Right lobe of liver (tissue), 6 donors: ENCODE results near the gene PCCA. TPM values are rescaled to one million over a fixed set of nuclear protein-coding genes. Genes with fewer than 3 reads are reported as not detected.

Source experiments
- ATAC-seq, 4 donors: fragments of 200-7000 bp; cut with Tn5 transposase; one replicate each; pipeline ENCODE4 v1.9.1; 2020; ENCODE audit warnings: mild to moderate bottlenecking in 4 of 4, moderate library complexity in 4 of 4
- DNase-seq, 3 donors: peaks; one replicate each; pipeline ENCODE4 v3.0.0-alpha.2; 2020
- H3K27ac ChIP-seq, 3 donors: fragments of 200-600 bp; one replicate each; pipeline ENCODE4 v1.8.0; 2022
- H3K27me3 ChIP-seq, 2 donors: fragments of 200-600 bp; one replicate each; pipeline ENCODE4 v1.8.0; 2022
- H3K36me3 ChIP-seq, 4 donors: fragments of 200-600 bp; sonication (generic) in 1 of 4; one replicate each; pipeline versions ENCODE4 v1.5.1 to v1.8.0; 2017 to 2022; ENCODE audit warnings: control low read depth in 1 of 4
- H3K4me1 ChIP-seq, 4 donors: fragments of 200-600 bp; sonication (generic) in 1 of 4; one replicate each; pipeline versions ENCODE4 v1.5.1 to v1.8.0; 2017 to 2022; ENCODE audit warnings: control low read depth in 1 of 4
- H3K4me3 ChIP-seq, 3 donors: fragments of 200-600 bp; one replicate each; pipeline ENCODE4 v1.8.0; 2022
- H3K9me3 ChIP-seq, 4 donors: fragments of 200-600 bp; sonication (generic) in 1 of 4; one replicate each; pipeline versions ENCODE4 v1.5.1 to v1.8.0; 2017 to 2022; ENCODE audit warnings: control low read depth in 1 of 4
- CTCF ChIP-seq, 4 donors: fragments of 200-600 bp in 3 of 4; fragments of 450-650 bp in 1 of 4; IDR thresholded peaks; one replicate each; pipeline versions ENCODE4 v1.5.1 to v1.8.0; 2016 to 2022; ENCODE audit warnings: antibody characterized with exemption in 4 of 4, mild to moderate bottlenecking in 2 of 4
- POLR2A ChIP-seq: fragments of 450-650 bp; IDR thresholded peaks from one replicate; pipeline ENCODE4 v1.6.1; 2017; ENCODE audit warnings: antibody characterized with exemption, mild to moderate bottlenecking
- WGBS: methylation state at CpG from one replicate; pipeline ENCODE4 v1.1.6; 2018; ENCODE audit warnings: low coverage, low lambda C conversion rate; ENCODE audit not compliant: insufficient coverage; ENCODE audit errors: missing lambda C conversion rate; 5-methylcytosine and 5-hydroxymethylcytosine counted together
- intact Hi-C, 2 donors: fragments of 100-400 bp; cut with DNase I; formaldehyde crosslinking; loops; one replicate each; pipeline versions ENCODE4 v1.11.2 to v1.14.1; 2022
- total RNA-seq, 6 experiments: library from RNA; depleted of rRNA in 2 of 6; stranded (reverse); fragments of >200 nt in 2 of 6; fragmentation: NEBNext Ultra II Directional in 3 of 6; extraction: Animal tissue kit (Norgen Biotek cat#: 25700) in 3 of 6; gene quantifications; one replicate each; pipeline versions ENCODE4 v1.1.0 to v1.2.4, GENCODE V29; 2016 to 2023
- donor health status: DM: no; HTN: yes; CAD: no.
- donor health status: DM: no; HTN: no; CAD: no.
- donor health status: DM: no; HTN: no; CAD: no.
- donor health status: DM: no; HTN: yes; CAD: no.
- donor health status: DM: no; HTN: yes; CAD: no.

The PCCA gene
- total RNA-seq, 6 experiments from 2014 or later = 58.2 to 161 (median 85.2) TPM

GRCh38 chr13:100100115-100100879, 11.4 kb downstream of the PCCA start:
- Histone ChIP-seq H3K27ac (peak overlapping the region; percentile 68 to 92 (median 85)), H3K4me1 (peaks cover 0 to 65% (median 24%) of the 10 kb centered on the region in 4 donors), H3K9me3 (no peaks in the 10 kb centered on the region), H3K4me3 (peak overlapping the region in 2 of 3 donors; percentile 29 to 36), H3K36me3 (no peaks in the 10 kb centered on the region), H3K27me3 (no peaks in the 10 kb centered on the region)
- ATAC-seq (peak; percentile 77 to 91 (median 85)), DNase-seq (peak in 1 of 3 donors; percentile 76)
- intact Hi-C loops = no loop called here
- WGBS = 12% methylated on average over 10 of the region's 10 CpGs
- TF ChIP-seq CTCF (IDR thresholded peaks at IDR 0.05) = no peak
- TF ChIP-seq POLR2A = peak; percentile 27

- 72% methylated on average over 2 of the region's 2 CpGs for WGBS
- Histone ChIP-seq H3K4me3 (no peak overlapping the region), H3K4me1 (peaks cover 0 to 62% (median 24%) of the 10 kb centered on the region in 4 donors), H3K27me3 (no peaks in the 10 kb centered on the region), H3K36me3 (no peaks in the 10 kb centered on the region), H3K27ac (peak overlapping the region in 2 of 3 donors; percentile 85 to 92), H3K9me3 (no peaks in the 10 kb centered on the region)
- intact Hi-C loops = no loop called here
- ATAC-seq (no peak), DNase-seq (no peak)
- no peak for TF ChIP-seq POLR2A
- no peak for TF ChIP-seq CTCF (IDR thresholded peaks at IDR 0.05)
Measured at GRCh38 chr13:100102042-100102441, 13.1 kb downstream of the PCCA start.

GRCh38 chr13:100106005-100106404, 17.1 kb downstream of the PCCA start:
- Histone ChIP-seq H3K4me3 (no peak overlapping the region), H3K9me3 (no peaks in the 10 kb centered on the region), H3K27ac (peak overlapping the region in 1 of 3 donors; percentile 44), H3K36me3 (no peaks in the 10 kb centered on the region), H3K27me3 (no peaks in the 10 kb centered on the region), H3K4me1 (peaks cover 0 to 65% (median 18%) of the 10 kb centered on the region in 4 donors)
- 61% methylated on average over 2 of the region's 2 CpGs for WGBS
- DNase-seq (no peak), ATAC-seq (no peak)
- intact Hi-C loops = no loop called here
- TF ChIP-seq CTCF (IDR thresholded peaks at IDR 0.05) = no peak

GRCh38 chr13:100106705-100107104, 17.8 kb downstream of the PCCA start:
- peaks cover 0 to 63% (median 18%) of the 10 kb centered on the region in 4 donors for H3K4me1 ChIP-seq
- no peak overlapping the region for H3K27ac ChIP-seq
- DNase-seq (no peak), ATAC-seq (no peak)
- intact Hi-C loops = no loop called here
- TF ChIP-seq CTCF (IDR thresholded peaks at IDR 0.05) = no peak
- no peak for TF ChIP-seq POLR2A
- H3K4me3 ChIP-seq = no peak overlapping the region
- WGBS = 93% methylated on average over 4 of the region's 4 CpGs
- no peaks in the 10 kb centered on the region for H3K9me3 ChIP-seq
- H3K36me3 ChIP-seq = no peaks in the 10 kb centered on the region
- H3K27me3 ChIP-seq = no peaks in the 10 kb centered on the region
